ENCODE results near the gene SIRT6.
A peak's percentile ranks its signal among the peaks of the same experiment; 100 is the strongest.

Gene SIRT6

DNA sequence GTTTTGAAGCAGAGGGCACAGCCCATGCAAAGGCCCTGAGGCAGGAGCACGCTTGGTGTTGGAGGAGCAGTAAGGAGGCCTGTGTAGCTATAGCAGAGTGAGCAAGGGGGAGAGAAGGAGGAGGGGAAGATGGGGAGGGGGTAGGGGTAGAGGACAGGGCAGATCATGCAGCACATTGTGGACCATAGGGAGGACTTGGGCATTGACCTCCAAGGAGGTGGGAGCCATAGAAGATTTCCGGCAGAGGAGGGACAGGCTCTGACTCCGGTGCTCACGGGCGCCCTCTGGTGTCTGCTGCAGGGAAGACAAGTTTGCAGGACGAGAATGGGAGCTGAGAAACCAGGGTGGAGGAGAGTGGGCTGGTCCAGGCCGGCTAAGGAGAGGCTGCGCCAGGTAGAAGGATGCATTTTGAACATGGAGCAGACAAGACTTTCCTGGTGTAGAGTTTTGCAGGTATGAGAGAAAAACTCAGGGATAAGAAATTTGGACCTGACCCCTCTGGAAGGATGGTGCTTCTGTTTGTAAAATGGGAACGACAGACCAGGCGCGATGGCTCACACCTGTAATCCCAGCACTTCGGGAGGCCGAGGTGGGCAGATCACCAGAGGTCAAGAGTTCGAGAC is 42.6 kb downstream of the SIRT6 start:
- Histone ChIP-seq H3K9me3 (ENCODE audit: control insufficient read depth, insufficient read depth, low read depth, low read length) (no peaks in the 10 kb centered on the region), H3K36me3 (ENCODE audit: control insufficient read depth in 2 of 2, insufficient read depth in 1 of 2, low read length in 2 of 2) (no peaks in the 10 kb centered on the region), H3K4me3 (ENCODE audit: low read depth, low read length) (no peak overlapping the region), H3K4me1 (ENCODE audit: control insufficient read depth, insufficient read depth, low read length) (no peaks in the 10 kb centered on the region), H3K27ac (ENCODE audit: extremely low read depth, low read depth, low read length) (no peak overlapping the region)
- POLR2A ChIA-PET, result interaction anchor here (0.6 to 1.2 kb wide), 4 partner anchors 9 to 774 kb away, joined by 3 to 6 read pairs (median 3); partner anchors contain the start of gene EEF2
- CTCF ChIA-PET, result interaction anchor here (0.6 to 2.9 kb wide), 31 partner anchors 8 to 583 kb away, joined by 3 to 47 read pairs (median 5); partner anchors contain the start of genes CREB3L3, EEF2, YJU2 and ZBTB7A
- no peak for TF ChIP-seq ZNF548 (tag by site-specific recombination; IDR thresholded peaks at IDR 0.05)
- TF ChIP-seq SP2 (tag by site-specific recombination; IDR thresholded peaks at IDR 0.05), result 0 out of 2 replicates have a peak, but pooled peaks have one; percentile 18
- TF ChIP-seq EGR2 (tag by site-specific recombination; IDR thresholded peaks at IDR 0.05; ENCODE audit: low read depth), result 0 out of 2 replicates have a peak, but pooled peaks have one; percentile 11
- TF ChIP-seq, protein P1, sequence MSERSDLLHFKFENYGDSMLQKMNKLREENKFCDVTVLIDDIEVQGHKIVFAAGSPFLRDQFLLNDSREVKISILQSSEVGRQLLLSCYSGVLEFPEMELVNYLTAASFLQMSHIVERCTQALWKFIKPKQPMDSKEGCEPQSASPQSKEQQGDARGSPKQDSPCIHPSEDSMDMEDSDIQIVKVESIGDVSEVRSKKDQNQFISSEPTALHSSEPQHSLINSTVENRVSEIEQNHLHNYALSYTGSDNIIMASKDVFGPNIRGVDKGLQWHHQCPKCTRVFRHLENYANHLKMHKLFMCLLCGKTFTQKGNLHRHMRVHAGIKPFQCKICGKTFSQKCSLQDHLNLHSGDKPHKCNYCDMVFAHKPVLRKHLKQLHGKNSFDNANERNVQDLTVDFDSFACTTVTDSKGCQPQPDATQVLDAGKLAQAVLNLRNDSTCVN (tag by site-specific recombination; optimal IDR thresholded peaks at IDR 0.05), result no peak
- peak; percentile 17 for TF ChIP-seq GLIS1 (tag by site-specific recombination; IDR thresholded peaks at IDR 0.05)
- TF ChIP-seq, protein P2, sequence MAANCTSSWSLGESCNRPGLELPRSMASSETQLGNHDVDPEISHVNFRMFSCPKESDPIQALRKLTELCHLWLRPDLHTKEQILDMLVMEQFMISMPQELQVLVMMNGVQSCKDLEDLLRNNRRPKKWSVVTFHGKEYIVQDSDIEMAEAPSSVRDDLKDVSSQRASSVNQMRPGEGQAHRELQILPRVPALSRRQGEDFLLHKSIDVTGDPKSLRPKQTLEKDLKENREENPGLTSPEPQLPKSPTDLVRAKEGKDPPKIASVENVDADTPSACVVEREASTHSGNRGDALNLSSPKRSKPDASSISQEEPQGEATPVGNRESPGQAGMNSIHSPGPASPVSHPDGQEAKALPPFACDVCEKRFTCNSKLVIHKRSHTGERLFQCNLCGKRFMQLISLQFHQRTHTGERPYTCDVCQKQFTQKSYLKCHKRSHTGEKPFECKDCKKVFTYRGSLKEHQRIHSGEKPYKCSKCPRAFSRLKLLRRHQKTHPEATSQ (tag by site-specific recombination; IDR thresholded peaks at IDR 0.05), result 0 out of 2 replicates have a peak, but pooled peaks have one; percentile 59
- TF ChIP-seq, protein P3, sequence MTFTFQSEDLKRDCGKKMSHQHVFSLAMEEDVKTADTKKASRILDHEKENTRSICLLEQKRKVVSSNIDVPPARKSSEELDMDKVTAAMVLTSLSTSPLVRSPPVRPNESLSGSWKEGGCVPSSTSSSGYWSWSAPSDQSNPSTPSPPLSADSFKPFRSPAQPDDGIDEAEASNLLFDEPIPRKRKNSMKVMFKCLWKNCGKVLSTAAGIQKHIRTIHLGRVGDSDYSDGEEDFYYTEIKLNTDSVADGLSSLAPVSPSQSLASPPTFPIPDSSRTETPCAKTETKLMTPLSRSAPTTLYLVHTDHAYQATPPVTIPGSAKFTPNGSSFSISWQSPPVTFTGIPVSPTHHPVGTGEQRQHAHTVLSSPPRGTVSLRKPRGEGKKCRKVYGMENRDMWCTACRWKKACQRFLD (tag by site-specific recombination; IDR thresholded peaks at IDR 0.05), result no peak
- TF ChIP-seq FEZF1 (tag by site-specific recombination; IDR thresholded peaks at IDR 0.05), result no peak
- TF ChIP-seq ZBTB20 (tag by site-specific recombination; IDR thresholded peaks at IDR 0.05), result no peak
- TF ChIP-seq TCF7L2 (IDR thresholded peaks at IDR 0.05; ENCODE audit: borderline replicate concordance, low read depth, low read length), result no peak
- TF ChIP-seq ZNF121 (tag by site-specific recombination; IDR thresholded peaks at IDR 0.05), result no peak
- peak; percentile 99 for TF ChIP-seq ZNF623 (tag by site-specific recombination; IDR thresholded peaks at IDR 0.05)
- no peak for TF ChIP-seq ZNF140 (tag by site-specific recombination; IDR thresholded peaks at IDR 0.05)
- TF ChIP-seq ZBTB8A (tag by site-specific recombination; IDR thresholded peaks at IDR 0.05), result no peak
- no peak for TF ChIP-seq ZNF560 (tag by site-specific recombination; IDR thresholded peaks at IDR 0.05; ENCODE audit: borderline replicate concordance)
- TF ChIP-seq SP7 (tag by site-specific recombination; IDR thresholded peaks at IDR 0.05), result peak; percentile 19; the same call in 1 of the 2 replicates
- TF ChIP-seq, protein P4, sequence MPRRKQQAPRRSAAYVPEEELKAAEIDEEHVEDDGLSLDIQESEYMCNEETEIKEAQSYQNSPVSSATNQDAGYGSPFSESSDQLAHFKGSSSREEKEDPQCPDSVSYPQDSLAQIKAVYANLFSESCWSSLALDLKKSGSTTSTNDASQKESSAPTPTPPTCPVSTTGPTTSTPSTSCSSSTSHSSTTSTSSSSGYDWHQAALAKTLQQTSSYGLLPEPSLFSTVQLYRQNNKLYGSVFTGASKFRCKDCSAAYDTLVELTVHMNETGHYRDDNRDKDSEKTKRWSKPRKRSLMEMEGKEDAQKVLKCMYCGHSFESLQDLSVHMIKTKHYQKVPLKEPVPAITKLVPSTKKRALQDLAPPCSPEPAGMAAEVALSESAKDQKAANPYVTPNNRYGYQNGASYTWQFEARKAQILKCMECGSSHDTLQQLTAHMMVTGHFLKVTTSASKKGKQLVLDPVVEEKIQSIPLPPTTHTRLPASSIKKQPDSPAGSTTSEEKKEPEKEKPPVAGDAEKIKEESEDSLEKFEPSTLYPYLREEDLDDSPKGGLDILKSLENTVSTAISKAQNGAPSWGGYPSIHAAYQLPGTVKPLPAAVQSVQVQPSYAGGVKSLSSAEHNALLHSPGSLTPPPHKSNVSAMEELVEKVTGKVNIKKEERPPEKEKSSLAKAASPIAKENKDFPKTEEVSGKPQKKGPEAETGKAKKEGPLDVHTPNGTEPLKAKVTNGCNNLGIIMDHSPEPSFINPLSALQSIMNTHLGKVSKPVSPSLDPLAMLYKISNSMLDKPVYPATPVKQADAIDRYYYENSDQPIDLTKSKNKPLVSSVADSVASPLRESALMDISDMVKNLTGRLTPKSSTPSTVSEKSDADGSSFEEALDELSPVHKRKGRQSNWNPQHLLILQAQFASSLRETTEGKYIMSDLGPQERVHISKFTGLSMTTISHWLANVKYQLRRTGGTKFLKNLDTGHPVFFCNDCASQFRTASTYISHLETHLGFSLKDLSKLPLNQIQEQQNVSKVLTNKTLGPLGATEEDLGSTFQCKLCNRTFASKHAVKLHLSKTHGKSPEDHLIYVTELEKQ (tag by site-specific recombination; IDR thresholded peaks at IDR 0.05; ENCODE audit: borderline replicate concordance), result no peak
- TF ChIP-seq ZNF658 (tag by site-specific recombination; IDR thresholded peaks at IDR 0.05), result no peak
- TF ChIP-seq ZEB2 (tag by site-specific recombination; IDR thresholded peaks at IDR 0.05), result 0 out of 2 replicates have a peak, but pooled peaks have one; percentile 18
- TF ChIP-seq ZNF391 (tag by site-specific recombination; IDR thresholded peaks at IDR 0.05; ENCODE audit: borderline replicate concordance, low read depth), result no peak
- TF ChIP-seq, protein P5, sequence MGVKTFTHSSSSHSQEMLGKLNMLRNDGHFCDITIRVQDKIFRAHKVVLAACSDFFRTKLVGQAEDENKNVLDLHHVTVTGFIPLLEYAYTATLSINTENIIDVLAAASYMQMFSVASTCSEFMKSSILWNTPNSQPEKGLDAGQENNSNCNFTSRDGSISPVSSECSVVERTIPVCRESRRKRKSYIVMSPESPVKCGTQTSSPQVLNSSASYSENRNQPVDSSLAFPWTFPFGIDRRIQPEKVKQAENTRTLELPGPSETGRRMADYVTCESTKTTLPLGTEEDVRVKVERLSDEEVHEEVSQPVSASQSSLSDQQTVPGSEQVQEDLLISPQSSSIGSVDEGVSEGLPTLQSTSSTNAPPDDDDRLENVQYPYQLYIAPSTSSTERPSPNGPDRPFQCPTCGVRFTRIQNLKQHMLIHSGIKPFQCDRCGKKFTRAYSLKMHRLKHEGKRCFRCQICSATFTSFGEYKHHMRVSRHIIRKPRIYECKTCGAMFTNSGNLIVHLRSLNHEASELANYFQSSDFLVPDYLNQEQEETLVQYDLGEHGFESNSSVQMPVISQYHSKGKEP (tag by site-specific recombination; IDR thresholded peaks at IDR 0.05), result no peak
- TF ChIP-seq ZNF529 (tag by site-specific recombination; IDR thresholded peaks at IDR 0.05; ENCODE audit: insufficient replicate concordance), result no peak
- TF ChIP-seq ZNF610 (tag by site-specific recombination; IDR thresholded peaks at IDR 0.05; ENCODE audit: borderline replicate concordance), result no peak
- TF ChIP-seq, protein P6, sequence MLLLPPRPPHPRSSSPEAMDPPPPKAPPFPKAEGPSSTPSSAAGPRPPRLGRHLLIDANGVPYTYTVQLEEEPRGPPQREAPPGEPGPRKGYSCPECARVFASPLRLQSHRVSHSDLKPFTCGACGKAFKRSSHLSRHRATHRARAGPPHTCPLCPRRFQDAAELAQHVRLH (tag by site-specific recombination; IDR thresholded peaks at IDR 0.05), result peak; percentile 83
- TF ChIP-seq ZNF416 (tag by site-specific recombination; IDR thresholded peaks at IDR 0.05), result no peak
- no peak for TF ChIP-seq TRIM28 (IDR thresholded peaks at IDR 0.05; ENCODE audit: borderline replicate concordance, low read length)
- peak; percentile 30; the same call in 1 of the 2 replicates for TF ChIP-seq KLF8 (tag by site-specific recombination; IDR thresholded peaks at IDR 0.05)
- no peak; the same call in 1 of the 2 replicates for TF ChIP-seq YY1 (tag by site-specific recombination; IDR thresholded peaks at IDR 0.05)
- no peak for TF ChIP-seq ZNF768 (tag by site-specific recombination; IDR thresholded peaks at IDR 0.05)
- no peak for TF ChIP-seq ZNF596 (tag by site-specific recombination; IDR thresholded peaks at IDR 0.05)

Data from HEK293 (cell line).